Cerebellar nuclear complex (tissue), 1 donor: ENCODE measurements around the gene RNLS.
"Not testable (repeated sequence)": the region's sequence is repeated elsewhere in the genome, so short reads cannot be mapped to it uniquely, and the experiment has no call there.

Source experiments
- DNase-seq, 2 experiments: peaks; one replicate each; lab custom pipeline; 2025; lab: John Stamatoyannopoulos, UW

Gene RNLS

DNA sequence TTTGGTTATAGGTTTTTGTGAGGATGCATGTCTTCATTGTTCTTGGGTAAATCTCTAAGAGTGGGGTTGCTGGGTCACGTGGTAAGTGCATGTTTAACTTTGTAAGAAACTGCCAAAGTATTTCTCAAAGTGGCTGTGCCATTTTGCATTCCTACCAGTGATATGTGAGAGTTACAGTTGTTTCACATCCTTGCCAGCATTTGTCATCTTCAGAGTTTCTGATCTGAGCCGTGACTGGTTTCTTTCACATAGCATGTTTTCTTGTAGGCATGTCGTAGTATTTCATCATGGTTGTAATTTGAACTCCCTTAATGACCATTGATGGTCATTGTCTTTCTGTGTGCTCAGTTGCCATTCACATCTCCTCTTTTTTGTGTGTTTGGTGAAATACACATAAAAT is 286.0 kb downstream of the RNLS start:
- DNase-seq, result no peak

DNA sequence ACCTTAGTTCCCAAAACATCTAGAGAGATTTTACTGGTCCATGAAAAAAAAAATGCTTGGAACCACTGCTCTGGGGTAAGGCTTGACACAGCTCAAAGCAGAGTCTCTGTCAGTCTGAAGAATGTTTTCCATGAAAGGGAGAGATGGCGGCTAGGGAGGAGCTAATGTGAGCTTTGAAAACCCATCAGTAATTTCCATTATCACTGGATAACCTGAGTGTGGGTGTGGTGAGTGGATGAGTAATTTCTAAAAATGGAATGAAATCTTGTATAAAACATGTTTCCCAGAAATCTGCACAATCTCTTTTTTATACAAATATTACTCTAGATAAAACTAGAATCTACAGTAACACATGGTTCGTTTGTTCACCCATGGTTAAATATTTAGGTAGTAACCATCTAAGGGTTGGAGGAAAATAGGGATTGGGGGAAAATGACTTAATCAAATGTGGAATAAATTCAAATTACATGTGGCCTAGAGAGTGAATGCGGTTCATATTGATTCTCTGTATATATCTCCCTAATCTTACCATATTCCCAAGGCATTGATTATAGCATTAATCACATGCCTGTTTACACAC is 289.4 kb downstream of the RNLS start:
- no peak for DNase-seq

- no peak for DNase-seq
Measured at GRCh38 chr10:88293073-88293472, 290.0 kb downstream of the RNLS start.

- no peak for DNase-seq
Measured at GRCh38 chr10:88292185-88292514, 291.0 kb downstream of the RNLS start.

DNA sequence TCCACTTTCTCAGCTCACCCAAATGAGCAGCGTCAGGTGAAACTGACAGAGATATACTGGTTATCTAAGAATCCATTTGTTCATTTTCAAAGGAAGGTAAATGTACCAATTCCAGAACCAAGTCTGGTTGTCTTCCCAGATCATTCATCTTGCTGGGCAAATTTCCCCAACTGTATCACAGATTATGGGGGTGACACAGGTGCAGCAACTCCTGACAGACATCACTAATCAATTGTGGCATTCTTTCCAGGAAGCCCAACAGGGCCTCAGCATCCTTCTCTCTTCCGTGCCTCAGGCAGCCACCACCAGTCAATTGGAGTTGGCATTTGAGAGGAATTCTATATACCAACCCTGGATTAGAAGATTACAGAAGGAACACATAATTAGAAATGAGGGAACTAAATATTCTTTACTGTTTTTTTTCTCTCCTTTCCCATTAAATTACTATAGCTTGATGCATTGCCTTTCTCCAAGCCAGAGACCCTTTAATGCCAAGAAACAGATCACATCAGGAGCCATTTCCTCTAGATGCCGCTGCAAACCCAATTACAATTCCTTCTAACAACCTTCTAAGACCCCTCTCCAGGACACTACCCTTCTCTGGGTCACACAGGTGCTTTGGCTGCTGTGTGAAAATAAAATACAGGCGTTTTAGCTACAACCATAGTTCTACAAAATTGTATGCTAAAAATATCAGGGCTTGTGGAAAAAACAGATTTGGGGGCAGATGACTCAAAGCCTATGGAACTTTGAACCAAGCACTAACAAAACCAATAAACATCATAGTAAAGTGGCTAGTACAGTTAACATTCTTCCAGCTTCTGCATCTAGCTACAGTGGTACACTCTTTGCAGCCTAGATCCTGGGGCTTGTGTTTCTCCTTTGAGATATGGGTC is 291.6 kb downstream of the RNLS start:
- DNase-seq, result no peak

DNA sequence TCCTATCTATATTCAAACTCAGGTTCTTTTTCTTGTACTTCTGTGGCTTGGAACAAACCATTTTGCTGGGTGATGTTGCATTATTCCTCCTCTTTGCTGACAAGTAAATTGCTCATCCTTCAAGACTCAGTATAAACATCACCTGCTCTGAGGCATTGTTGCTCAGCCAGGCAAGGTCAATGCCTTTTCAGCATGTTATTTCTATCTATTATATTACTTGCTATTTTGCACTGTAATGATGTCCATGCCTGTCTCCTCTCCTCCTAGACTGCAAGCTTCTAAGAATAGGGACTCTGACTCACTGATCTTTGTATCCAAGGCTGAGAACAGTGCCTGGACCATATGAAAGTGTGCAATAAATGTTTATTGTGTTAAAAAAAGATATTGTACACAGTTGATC is 293.8 kb downstream of the RNLS start:
- no peak for DNase-seq

DNA sequence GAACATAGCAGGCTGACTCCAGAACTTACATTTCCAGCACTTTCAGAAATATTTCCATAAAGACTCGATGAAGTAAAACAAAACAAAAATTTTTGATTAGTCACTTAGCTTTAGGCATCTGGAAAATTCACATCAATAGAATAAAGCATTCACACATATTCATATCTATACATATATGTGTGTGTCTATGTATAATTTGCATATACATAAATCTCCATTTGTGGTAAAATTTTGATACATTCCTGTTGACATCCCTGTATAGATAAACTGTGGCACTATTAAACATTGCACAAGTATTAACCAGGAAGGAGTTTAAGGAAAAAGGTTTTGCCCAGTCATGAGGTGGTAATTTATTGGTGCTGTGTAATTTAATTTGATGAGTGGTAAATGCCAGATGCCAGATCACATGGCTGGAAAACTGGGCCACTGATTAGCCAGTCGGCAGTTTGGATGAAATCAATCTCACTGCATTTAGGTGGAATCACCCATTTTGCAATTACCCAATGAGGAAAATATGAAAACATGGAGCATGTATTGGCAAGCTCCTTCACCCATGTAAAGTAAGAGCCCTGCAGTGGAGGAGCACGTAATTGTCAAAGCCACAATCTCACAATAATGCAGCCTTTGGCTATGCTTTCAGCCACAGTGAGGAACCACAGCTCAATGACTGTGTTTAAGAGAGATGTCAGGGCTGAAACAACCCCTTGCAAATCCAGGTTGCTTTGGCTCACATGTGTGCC is 294.6 kb downstream of the RNLS start:
- no peak for DNase-seq

DNA sequence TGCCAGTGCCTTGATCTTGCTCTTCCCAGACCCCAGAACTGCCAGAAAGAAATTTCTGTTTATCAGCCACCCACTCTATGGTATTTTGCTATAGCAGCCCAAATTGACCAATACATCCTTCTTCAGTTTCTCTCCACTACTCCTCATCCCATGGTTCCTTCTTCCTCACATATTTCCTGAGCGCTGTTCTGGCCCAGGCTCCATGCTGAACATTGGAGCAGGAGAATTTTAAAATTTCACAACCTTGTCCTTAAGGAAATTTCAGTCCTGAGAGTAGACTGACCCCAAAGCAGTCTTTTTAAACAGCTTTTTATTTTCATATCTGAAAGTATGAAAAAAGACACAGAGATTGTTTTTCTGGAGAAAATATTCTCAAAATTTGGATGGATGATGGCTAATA is 297.1 kb downstream of the RNLS start:
- DNase-seq, result no peak

DNA sequence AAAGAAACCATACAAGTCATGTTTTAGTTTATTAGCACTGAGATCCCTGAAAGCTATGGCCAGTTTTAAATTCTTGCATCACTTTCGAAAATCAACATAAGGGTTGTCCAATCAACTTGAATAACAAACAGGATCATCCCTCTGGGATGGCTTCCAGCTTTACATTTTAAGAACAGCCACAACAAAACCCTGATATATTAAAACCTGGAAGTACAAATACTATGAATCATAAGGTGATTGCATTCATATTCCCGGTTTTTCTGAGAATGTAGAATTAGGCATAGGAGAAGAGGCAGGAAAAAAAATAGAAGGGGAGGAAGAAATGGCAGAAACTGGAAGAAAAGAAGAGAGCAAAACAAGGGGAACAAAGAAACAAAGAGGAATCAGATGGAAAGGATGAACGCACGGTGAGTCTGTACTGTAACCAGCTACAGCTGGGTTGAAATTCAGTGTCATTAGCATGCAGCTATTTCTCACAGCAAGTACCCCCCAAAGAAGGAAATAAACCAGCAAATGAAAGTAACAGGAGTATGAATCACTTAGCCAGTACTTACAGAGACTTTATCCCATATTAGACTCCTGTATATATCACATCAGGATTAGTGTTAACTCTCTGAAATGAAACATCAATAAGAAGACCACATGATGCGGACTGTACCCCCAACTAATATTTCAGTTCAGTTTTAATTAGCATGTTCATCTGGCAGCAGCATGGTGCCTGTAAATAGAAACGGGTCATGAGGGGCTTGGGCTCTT is 301.3 kb downstream of the RNLS start:
- no peak for DNase-seq

DNA sequence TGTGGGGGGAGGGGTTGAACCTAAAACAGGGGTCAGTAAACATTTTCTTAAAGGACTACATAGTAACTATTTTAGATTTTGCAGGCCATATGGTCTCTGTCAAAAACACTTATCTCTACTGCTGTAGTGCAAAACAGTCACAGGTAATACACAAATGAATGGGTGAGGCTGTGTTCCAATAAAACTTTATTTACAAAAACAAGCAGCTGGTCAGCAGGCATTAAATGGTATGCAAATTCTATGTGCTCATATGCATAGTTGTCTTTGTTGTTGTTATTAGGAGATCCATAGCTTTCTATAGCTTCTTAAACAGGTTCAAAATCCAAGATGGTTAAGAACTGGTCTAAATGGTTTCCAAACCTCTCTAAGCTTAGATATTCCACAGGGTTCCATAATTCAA is 302.6 kb downstream of the RNLS start:
- no peak for DNase-seq

DNA sequence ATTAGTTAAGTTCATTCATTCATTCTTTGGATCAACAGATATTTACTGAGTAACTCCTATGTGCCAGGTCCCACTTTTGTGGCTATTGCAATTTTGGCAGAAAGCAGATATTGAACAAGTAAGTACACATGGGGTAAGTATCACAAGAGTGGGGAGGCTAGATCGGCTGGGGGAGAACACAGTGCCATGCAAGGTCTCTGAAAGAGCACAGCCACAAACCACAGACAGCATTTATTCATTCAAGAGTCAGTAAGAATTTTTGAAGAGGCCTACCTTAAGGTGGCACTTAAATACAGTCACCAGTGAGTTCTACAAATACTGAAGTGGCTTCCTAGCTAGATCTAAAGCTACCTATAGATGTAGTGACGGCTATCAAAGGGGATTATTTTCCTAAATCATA is 304.2 kb downstream of the RNLS start:
- DNase-seq, result no peak

- not testable (repeated sequence) for DNase-seq
Measured at GRCh38 chr10:88276945-88277344, 306.2 kb downstream of the RNLS start.

GRCh38 chr10:88274286-88274685 is 308.8 kb downstream of the RNLS start:
- no peak for DNase-seq

DNA sequence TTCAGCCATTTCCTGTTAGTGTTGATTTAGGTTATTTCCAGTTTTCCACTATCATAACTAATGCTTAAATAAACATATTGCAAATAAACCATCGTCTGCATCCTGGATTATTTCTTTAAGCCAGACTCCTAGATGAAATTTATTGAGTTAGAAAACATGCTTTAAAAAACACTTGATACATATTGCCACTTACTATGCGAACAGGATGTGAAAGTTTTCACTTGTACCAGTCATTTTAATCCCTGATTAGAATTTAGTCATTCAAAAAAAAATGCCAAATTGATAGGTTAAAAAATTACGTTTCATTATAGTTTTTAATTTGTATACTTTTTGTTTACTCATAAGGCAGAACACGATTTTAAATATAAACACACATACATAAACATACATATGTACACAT is 309.6 kb downstream of the RNLS start:
- no peak for DNase-seq

DNA sequence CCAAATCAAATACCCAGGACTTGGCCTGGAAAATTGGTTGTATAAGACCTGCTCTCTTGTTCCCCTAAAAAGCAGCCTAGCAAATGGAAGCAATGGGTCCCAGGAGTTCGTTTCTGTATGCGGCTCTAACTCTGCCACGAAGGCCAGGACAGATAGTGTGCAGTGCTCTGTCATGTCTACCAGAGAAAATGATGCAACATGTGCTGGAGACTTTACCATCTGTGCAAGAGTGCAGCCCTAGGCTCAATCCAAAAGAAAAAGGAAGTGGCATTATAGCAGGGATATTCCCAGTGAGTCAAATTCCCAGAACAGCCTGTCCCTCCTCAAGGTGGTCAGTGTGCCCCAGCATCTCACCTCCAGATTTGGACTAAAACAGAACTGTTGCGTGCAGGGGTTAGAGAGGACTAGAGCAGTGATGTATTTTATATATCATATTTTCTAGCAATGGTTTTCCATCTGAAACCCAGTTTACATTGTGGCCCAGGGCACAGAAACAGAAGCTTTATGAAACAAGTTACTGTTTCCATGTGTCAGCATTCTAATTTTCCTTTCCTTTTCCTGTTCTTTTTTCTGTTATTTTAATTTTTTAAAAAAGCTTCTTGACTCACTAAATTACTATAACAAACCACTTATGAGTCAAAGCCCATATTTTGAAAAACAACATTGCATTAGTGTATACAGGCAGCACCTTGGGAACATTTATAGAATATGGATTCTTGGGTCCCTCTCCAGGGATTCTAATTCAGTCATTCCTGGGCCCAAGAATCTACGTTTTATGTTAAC is 311.2 kb downstream of the RNLS start:
- no peak for DNase-seq

DNA sequence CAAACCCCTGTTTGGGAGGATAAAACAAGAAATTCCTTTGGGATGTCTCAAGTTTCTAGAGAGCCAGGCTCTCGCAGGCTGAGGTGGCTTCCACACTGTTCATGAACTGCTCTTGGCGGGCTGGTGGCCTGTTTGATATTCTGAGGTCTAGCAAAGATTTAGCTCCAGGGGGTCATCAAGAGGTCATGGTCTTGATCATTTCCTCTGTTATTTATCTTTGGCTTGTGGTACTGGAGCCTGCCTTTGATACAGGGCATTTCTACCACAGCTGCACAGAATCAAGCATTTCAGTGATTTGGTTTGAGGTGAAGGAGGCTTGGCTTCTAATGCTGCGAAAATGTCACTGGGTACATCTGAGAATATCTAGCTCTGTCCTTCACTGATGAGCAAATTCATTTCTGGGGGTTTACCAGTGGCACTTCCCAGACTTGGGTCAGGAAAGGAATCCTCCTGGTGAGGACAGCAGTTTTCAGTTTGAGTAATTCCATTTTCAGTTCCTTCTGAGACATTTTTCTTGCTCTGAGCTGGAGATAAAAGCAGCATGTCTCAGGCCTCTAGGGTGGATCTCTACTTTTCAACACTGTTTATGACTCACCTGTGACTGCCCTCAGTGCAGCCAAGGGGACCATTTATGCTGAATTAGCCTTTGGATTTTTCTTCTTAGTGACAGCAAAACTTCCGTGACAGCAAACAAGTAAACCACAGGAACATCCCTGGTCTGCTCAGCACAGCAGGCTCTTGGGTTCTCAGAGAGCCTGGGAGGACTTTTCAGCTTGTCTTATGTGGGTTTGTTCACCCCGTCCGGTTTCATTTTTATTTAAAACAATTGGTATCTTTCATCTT is 312.0 kb downstream of the RNLS start:
- DNase-seq, result no peak

- DNase-seq, result no peak
Measured at GRCh38 chr10:88270061-88270808, 312.9 kb downstream of the RNLS start.

- no peak for DNase-seq
Measured at GRCh38 chr10:88262591-88263234, 320.4 kb downstream of the RNLS start.

GRCh38 chr10:88261152-88261551 is 322.0 kb downstream of the RNLS start:
- no peak for DNase-seq
